GM12864 (cell line): ENCODE results near the gene OAT.
"Not testable (repeated sequence)": the region's sequence is repeated elsewhere in the genome, so short reads cannot be mapped to it uniquely, and the experiment has no call there.

Experiments used
- DNase-seq: peaks from one replicate; pipeline ENCODE4 v3.0.0-alpha.2; 2011; ENCODE audit warnings: low read depth
- H3K4me3 ChIP-seq: 2 replicates; pipeline ENCODE4 v1.5.1; 2011; ENCODE audit warnings: mild to moderate bottlenecking, low read depth, low read length, control low read depth
- TF ChIP-seq, protein P1 (sequence below): IDR thresholded peaks from 2 replicates; pipeline ENCODE4 v1.5.1; 2011; ENCODE audit warnings: low read depth, mild to moderate bottlenecking, moderate library complexity, low read length, control low read depth, inconsistent platforms; ENCODE audit errors: missing control alignments

The OAT gene

GRCh38 chr10:124372899-124373298 is 45.8 kb downstream of the OAT start:
- TF ChIP-seq, protein P1, sequence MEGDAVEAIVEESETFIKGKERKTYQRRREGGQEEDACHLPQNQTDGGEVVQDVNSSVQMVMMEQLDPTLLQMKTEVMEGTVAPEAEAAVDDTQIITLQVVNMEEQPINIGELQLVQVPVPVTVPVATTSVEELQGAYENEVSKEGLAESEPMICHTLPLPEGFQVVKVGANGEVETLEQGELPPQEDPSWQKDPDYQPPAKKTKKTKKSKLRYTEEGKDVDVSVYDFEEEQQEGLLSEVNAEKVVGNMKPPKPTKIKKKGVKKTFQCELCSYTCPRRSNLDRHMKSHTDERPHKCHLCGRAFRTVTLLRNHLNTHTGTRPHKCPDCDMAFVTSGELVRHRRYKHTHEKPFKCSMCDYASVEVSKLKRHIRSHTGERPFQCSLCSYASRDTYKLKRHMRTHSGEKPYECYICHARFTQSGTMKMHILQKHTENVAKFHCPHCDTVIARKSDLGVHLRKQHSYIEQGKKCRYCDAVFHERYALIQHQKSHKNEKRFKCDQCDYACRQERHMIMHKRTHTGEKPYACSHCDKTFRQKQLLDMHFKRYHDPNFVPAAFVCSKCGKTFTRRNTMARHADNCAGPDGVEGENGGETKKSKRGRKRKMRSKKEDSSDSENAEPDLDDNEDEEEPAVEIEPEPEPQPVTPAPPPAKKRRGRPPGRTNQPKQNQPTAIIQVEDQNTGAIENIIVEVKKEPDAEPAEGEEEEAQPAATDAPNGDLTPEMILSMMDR: no peak
- no peak for DNase-seq
- no peak overlapping the region for H3K4me3 ChIP-seq

DNA sequence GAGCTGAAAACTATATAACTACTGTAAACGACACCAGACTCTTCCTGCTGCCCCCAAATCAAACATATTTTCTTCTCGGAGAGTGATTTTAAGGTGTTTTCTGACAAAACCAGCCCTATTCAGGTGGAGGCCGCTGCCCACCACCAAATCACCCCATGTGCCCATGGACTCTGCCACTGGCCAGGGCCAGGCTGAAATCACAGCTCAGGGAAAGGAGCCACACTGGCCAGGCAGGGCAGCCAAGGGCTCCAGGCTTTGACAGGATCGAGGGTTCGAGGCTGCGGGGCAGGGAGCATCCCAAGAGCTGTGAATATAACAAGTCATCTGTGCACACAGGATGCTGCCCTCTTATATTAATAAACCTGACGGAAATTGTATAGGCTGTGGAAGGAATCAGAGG is 48.3 kb downstream of the OAT start:
- no peak overlapping the region for H3K4me3 ChIP-seq
- no peak for DNase-seq
- TF ChIP-seq, protein P1: no peak

DNA sequence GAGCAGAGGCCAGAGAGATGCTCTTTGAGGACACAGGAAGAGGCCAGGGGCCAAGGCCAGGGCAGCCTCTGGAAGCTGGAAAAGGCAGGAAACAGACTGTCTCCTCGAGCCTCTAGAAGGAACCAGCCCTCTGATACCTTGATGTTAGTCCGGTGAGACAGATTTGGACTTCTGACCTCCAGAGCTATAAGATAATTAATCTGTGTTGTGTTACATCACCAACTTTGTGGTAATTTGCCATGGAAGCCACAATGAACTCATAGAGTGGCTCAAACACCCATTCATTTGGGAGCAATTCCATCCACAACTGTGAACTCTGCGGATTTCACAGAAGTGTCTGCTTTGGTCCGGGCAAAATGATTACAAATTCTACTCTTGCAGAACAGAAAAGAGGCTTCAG is 48.7 kb downstream of the OAT start:
- no peak overlapping the region for H3K4me3 ChIP-seq
- TF ChIP-seq, protein P1: no peak
- no peak for DNase-seq

DNA sequence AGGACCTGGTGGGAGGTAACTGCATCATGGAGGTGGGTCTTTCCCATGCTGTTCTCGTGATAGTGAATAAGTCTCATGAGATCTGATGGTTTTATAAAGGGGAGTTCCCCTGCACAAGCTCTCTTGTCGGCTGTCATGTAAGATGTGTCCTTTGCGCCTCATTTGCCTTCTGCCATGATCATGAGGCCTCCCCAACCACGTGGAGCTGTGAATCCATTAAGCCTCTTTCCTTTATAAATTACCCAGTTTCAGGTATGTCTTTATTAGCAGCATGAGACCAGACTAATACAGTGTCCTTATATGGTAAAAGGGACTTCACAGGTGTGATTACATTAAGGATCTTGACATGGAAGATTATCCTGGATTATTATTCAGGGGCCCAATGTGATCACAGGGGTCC is 49.2 kb downstream of the OAT start:
- not testable (repeated sequence) for DNase-seq, H3K4me3 ChIP-seq

DNA sequence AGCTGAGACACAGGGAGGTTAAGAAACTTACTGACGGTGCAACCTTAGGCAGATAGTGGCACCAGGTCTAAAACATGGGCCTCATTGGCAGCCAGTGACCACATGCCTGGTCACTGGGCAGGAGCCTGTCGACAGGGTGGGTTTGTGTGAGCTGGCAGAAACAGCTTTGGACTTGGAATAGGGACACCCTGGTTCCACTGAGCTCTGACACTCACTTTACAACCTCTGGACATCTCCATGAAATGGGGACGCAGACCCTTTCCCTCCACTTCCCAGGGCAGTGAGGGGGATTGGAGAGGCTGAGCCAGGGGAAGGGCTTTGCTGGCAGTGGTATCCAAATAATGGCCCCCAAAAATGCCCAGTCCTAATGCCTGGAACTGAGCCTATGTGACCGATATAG is 49.7 kb downstream of the OAT start:
- TF ChIP-seq, protein P1: no peak
- no peak for DNase-seq
- H3K4me3 ChIP-seq: no peak overlapping the region

DNA sequence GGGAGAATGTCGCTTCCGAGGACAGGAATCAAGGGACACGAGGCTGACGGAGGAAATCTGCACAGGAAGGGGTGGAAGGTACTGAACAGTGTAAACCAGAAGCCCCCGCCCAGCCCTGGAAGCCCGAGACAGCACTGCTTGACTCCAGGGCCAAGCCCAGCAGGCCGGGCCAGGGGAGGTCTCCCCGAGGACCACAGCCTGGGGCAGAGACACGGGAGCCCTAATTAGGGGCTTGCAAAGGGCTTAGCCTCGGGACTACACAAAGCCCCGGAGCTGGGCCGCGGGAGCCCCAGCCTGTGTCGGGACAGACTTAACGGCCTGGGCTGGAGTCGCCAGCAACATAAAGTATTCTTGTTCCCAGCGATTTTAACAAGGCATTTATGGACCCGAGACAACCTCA is 50.8 kb downstream of the OAT start:
- H3K4me3 ChIP-seq: no peak overlapping the region
- DNase-seq: no peak
- TF ChIP-seq, protein P1: no peak

DNA sequence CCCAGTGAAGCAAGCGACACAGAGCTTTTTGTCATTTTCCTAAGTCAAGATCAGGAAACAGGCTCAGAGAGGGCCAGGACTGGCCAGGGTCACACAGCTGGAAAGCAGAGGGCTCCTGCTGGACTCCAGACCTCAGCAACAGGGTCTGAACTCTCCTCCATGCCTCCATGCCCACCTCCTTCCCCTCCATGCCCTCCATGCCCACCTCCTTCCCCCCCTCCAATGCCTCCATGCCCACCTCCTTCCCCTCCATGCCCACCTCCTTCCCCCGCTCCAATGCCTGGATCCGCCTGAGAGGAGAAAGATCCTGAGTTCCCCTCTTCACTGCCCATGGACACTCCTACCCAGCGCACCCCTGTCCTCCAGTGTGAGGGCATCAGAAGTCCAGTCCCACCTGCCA is 51.3 kb downstream of the OAT start:
- H3K4me3 ChIP-seq: no peak overlapping the region
- no peak for DNase-seq
- TF ChIP-seq, protein P1: no peak

DNA sequence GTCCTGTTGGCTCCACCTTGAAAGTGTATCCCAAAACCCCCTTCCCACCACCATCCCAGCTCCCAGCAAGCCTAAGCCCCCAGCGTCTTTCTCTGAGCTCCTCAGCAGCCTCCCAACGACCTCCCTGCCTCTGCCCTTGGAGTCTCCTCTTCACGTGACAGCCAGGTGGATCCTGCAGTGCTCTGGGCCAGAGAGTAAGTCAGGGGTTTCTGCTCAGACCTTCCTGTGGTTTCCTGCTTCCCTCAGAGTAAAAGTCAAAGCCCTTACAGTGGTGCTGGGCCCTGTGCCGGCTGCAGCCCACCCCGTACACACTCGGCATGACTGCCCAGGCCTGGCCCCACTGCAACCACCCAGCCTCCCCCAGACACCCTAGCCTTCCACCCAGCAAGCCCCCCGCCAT is 51.9 kb downstream of the OAT start:
- no peak overlapping the region for H3K4me3 ChIP-seq
- no peak for DNase-seq
- TF ChIP-seq, protein P1: no peak
